ENCODE data around the gene ZNF302.

The ZNF302 gene

DNA sequence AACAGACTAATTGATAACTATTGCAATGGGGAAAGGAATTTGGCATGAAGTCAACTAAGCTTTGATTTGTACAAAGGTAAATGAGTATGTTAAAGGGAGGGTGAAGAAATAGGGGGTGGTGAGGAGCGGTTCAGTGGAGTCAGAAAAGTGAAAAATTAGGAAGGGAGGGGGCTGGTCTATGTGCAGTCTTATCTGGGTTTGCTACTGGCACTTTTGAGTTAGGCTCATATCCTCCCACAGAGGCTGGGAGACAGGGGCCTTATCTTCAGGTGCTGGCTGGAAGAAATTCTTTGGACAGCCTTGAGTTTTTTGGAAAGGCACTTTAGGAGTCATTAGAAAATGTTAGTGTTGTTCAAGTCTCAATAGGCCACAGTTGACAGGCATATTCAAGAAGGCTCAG lies 11.1 kb downstream of the ZNF302 start:
- DNase-seq (ENCODE audit: low read depth): no peak
- H3K4me3 ChIP-seq (ENCODE audit: low read depth, low read length): no peak overlapping the region
- TF ChIP-seq MYC (IDR thresholded peaks at IDR 0.05; ENCODE audit: low read depth, low read length) (no peak), POLR2A (IDR thresholded peaks at IDR 0.05; ENCODE audit: extremely low read depth, insufficient read length) (no peak)
- TF ChIP-seq, protein P1, sequence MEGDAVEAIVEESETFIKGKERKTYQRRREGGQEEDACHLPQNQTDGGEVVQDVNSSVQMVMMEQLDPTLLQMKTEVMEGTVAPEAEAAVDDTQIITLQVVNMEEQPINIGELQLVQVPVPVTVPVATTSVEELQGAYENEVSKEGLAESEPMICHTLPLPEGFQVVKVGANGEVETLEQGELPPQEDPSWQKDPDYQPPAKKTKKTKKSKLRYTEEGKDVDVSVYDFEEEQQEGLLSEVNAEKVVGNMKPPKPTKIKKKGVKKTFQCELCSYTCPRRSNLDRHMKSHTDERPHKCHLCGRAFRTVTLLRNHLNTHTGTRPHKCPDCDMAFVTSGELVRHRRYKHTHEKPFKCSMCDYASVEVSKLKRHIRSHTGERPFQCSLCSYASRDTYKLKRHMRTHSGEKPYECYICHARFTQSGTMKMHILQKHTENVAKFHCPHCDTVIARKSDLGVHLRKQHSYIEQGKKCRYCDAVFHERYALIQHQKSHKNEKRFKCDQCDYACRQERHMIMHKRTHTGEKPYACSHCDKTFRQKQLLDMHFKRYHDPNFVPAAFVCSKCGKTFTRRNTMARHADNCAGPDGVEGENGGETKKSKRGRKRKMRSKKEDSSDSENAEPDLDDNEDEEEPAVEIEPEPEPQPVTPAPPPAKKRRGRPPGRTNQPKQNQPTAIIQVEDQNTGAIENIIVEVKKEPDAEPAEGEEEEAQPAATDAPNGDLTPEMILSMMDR (IDR thresholded peaks at IDR 0.05; ENCODE audit: low read depth, low read length): no peak
- TF ChIP-seq, protein P2, sequence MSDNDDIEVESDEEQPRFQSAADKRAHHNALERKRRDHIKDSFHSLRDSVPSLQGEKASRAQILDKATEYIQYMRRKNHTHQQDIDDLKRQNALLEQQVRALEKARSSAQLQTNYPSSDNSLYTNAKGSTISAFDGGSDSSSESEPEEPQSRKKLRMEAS (IDR thresholded peaks at IDR 0.05; ENCODE audit: low read depth, low read length): no peak

DNA sequence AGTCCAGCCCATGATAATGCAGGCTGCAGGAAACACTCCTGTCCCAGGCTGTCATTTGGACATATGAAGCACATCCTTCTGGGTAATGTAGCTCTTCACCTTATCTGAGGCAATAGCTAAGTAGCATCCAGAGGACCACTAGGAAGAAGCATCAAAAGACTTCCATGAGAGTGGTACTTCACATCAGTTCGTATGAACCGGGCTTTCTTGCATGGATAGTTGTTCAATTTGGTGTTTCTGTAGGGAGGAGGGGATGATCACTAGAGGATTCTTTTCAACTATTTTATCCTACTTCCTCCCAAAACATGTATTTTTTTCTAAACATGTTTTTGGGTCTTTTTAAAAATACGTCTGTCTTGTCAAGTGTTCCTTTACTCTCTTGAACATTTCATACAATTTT lies 12.9 kb downstream of the ZNF302 start:
- H3K4me3 ChIP-seq (ENCODE audit: low read depth, low read length): no peak overlapping the region
- TF ChIP-seq, protein P2 (IDR thresholded peaks at IDR 0.05; ENCODE audit: low read depth, low read length): no peak
- TF ChIP-seq MYC (IDR thresholded peaks at IDR 0.05; ENCODE audit: low read depth, low read length) (no peak), POLR2A (IDR thresholded peaks at IDR 0.05; ENCODE audit: extremely low read depth, insufficient read length) (no peak)
- TF ChIP-seq, protein P1 (IDR thresholded peaks at IDR 0.05; ENCODE audit: low read depth, low read length): no peak
- DNase-seq (ENCODE audit: low read depth): no peak

DNA sequence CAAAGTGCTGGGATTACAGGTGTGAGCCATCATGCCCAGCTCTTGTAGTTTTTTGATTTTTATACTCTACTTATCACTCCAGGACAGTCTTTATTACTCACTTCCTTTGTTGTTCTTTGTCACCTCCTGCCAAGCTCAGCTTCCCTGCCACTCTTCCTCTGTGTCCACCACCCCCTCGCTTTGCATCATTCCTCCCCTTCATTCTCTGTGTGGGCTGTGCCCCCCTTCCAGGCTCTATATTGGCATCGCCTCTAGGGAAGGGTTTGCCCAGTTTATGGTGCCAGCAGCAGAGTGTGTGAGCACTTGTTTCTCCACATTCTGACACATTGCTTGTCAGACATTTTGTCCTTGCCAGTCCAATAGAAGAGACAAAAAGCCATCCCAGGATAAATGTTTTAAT lies 15.1 kb downstream of the ZNF302 start:
- no peak for TF ChIP-seq POLR2A (IDR thresholded peaks at IDR 0.05; ENCODE audit: extremely low read depth, insufficient read length)
- TF ChIP-seq, protein P1 (IDR thresholded peaks at IDR 0.05; ENCODE audit: low read depth, low read length): no peak
- TF ChIP-seq, protein P2 (IDR thresholded peaks at IDR 0.05; ENCODE audit: low read depth, low read length): no peak
- no peak for TF ChIP-seq MYC (IDR thresholded peaks at IDR 0.05; ENCODE audit: low read depth, low read length)
- H3K4me3 ChIP-seq (ENCODE audit: low read depth, low read length): no peak overlapping the region
- no peak for DNase-seq (ENCODE audit: low read depth)

DNA sequence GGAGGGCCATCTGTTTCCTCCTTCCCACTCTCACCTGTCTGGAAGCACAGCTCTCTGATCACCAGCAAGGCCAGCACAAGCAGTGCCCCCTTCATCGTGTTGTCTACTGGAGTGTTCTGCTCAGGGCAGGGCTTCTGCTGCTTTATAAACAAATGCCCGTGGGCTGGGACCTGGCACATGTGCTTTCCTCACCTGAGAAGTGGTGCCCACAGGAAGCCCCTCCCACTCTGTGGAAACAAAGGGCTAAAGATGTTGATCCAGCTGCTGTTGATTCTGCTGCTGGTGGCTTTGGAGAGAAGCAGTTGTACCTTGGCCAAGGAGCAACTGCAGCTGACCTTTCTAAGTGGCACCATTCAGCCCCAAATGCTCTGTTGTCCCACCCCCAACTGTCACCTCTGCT lies 30.2 kb downstream of the ZNF302 start:
- no peak for DNase-seq (ENCODE audit: low read depth)
- TF ChIP-seq, protein P1 (IDR thresholded peaks at IDR 0.05; ENCODE audit: low read depth, low read length): no peak
- no peak for TF ChIP-seq POLR2A (IDR thresholded peaks at IDR 0.05; ENCODE audit: extremely low read depth, insufficient read length)
- no peak overlapping the region for H3K4me3 ChIP-seq (ENCODE audit: low read depth, low read length)

DNA sequence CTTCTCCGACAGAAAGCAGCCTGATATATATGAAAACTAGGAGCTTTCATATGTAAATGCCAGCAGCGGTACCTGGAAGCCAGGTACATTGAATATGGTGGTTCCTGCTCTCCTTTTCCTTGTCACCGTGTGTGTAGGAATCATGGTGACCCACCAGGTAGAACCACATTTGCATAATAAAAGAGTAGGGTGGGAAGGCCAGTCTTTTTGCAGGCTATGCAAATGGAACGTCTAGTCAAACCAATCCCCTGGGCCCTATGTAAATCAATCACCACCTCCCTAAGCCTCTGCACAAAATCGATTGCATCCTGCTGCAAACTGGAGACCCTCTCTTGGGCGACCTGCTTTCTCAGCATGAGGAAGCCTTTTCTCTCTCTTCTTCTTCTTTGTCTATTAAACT lies 34.4 kb downstream of the ZNF302 start:
- TF ChIP-seq POLR2A (IDR thresholded peaks at IDR 0.05; ENCODE audit: extremely low read depth, insufficient read length): no peak
- no peak for TF ChIP-seq MYC (IDR thresholded peaks at IDR 0.05; ENCODE audit: low read depth, low read length)
- TF ChIP-seq, protein P1 (IDR thresholded peaks at IDR 0.05; ENCODE audit: low read depth, low read length): no peak
- TF ChIP-seq, protein P2 (IDR thresholded peaks at IDR 0.05; ENCODE audit: low read depth, low read length): no peak
- DNase-seq (ENCODE audit: low read depth): no peak
- no peak overlapping the region for H3K4me3 ChIP-seq (ENCODE audit: low read depth, low read length)
